CD4-positive, alpha-beta T cell treated with Interleukin-17A for 4 hours (primary cell): ENCODE results near the gene RNF166.
"Not testable (repeated sequence)": the region's sequence is repeated elsewhere in the genome, so short reads cannot be mapped to it uniquely, and the experiment has no call there.

Experiments
- DNase-seq: peaks from one replicate; pipeline ENCODE4 v3.0.0-alpha.2; 2020; ENCODE audit warnings: mixed read lengths

RNF166 gene

DNA sequence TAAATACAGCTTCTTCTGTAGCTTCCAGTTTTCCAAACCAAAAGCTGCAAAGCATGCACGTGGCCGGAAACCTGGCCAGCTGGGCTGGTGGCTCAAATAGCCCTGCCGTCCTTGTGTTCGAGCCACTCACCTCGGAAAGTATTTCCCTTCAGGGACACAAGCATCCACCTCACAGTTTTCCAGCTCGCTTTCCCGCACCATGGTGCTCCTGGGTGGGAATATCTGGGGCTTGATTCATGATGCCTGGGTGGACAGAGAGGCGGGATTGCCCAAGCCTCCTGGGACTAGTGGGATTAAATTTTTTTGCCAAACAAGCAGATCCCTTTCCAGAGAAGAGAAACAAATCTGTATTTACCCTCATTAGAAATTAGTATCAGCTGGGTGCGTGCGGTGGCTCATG is 36.2 kb downstream of the RNF166 start:
- no peak for DNase-seq

- not testable (repeated sequence) for DNase-seq
Observed at GRCh38 chr16:88669493-88669892, 36.7 kb downstream of the RNF166 start.

DNA sequence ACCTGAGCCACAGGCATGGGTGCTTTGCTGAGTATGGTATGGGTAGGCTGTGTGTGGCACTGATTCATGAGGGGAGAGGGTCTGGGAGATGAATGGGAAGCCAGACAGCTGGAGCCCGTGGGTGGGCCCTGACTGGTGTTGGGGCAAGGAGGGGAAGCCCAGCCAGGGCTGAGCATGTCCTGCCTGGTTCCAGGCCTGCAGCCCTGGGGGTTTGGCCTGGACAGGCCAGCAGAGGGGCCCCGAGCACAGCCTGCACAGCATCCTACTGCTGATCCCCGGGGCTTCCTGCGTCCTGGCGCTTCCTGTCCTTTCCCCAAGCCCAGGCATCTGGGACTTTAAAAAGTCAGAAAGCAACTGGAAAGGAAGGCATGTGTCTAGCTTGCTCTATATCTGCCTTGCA is 38.7 kb downstream of the RNF166 start:
- DNase-seq = no peak

GRCh38 chr16:88665570-88665969 is 40.6 kb downstream of the RNF166 start:
- DNase-seq = no peak

GRCh38 chr16:88665148-88665547 is 41.1 kb downstream of the RNF166 start:
- DNase-seq = no peak

GRCh38 chr16:88662843-88663606 is 43.2 kb downstream of the RNF166 start, which contains the start of gene MVD:
MVD (minus strand) TSS chr16:88663091; CDS start chr16:88663080, 11 bp downstream.
- DNase-seq = peak; percentile 96

DNA sequence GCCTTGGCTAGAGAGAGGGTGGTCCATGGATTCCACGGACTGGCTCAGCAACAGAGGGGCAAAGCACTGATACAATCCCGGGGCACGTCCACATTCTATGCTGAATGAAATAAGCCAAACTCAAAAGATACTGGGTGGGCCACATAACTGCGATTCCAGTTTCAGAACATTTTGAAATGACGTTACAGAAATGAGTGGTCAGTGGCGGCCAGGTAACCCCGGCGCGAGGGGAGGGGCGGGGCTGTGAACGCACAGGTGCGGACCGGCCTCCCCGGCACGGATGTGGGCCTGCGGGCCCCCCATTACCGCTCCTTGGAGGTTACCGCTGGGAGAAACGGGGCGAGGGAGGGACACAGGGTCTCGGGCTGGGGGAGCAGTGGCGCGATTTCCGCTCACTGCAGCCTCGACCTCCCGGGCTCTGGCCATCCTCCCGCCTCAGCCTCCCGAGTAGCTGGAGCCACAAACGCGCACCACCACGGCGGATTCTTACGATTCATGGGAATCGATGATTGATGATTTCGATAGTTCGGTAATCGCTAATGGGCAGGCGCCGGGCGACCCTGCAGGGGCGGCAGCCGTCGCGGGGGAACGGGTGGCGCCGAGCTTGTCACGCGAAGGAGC is 43.9 kb downstream of the RNF166 start:
- no peak for DNase-seq

DNA sequence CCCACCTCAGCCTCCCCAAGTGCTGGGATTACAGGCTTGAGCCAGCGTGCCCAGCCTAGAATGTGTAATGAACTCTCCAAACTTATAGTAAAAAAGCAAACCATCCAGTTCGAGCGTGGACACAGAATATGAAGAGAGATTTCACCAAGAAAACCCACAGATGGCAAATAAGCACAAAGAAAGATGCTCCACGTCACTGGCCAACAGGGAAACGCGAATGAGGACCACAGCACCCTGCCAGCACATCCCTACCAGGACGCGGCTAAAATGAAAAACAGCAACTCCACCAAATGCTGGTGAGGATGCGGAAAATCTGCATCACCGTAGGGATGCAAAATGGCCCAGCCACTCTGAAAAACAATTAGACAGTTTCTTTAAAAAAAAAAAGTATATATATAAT is 44.7 kb downstream of the RNF166 start:
- no peak for DNase-seq

DNA sequence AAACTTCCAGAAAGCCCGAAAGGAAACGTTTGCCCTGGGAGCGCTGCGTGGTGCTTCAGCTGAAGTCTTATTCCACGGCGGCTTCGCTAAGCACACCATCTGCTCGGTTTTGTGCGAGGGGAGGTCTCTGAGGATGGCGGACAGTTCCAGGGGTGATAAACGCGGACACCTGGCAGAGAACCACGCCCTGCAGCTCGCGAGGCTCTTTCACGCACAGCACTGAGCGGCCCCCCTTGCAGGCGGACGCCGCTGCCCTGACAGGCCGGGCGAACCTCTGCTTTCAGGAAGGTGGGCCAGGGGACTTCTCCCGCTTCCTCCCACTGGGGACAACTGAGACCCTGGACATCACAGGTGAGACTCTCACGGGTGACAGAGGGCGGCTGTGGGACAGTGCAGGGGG is 47.0 kb downstream of the RNF166 start:
- DNase-seq = no peak

GRCh38 chr16:88658714-88659113 is 47.5 kb downstream of the RNF166 start:
- DNase-seq = no peak

DNA sequence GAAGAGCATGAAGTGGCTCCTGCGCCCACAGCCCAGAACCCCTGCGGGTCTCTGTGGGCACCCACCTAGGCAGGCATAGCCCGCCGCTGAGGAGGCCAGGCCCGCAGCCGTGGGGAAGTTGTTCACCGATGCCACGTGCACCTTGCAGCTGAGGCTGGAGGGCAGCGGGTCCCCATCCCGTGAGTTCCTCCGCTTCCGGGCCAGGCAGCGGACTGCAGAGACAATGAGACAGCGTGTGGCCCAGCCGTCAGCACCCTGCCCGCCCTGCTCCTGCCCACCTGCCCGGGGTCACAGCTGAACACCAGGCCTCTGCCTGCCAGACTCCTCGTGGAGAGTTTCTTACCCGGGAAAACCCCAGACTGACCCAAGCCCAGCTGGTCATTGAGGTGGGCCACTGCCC is 48.8 kb downstream of the RNF166 start:
- no peak for DNase-seq

DNA sequence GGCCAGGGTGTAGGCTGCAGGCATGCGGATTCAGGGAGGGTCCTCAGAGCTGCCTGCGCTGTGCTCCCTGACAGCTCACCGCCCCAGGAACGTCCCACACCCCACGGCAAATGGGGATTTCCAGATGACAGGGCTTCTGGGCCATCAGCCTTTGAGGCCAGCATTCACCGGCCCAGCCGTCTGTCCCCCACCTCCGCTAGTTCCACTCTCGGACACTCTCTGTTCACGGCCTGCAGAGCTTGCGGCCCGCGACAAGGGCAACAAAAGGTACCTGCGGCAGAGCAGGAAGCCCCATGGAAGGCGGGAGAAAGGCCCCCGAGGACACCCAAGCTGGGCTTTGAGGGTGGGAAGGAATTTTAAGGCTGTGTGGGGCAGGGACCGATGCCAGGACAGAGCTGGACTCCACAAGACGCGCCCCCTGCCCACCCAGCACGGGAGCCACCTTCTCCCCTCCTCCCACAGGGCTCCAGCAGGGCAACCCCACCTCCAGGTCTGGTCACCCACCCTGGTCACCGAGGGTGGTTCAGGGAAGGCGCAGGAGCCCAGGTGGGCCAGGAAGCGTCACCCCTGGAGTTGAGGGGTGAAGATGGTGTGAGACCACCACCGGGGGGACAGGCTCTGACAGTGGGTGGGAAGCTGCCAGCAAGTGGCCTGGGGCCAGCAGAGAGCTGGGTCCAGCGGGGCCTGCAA is 49.8 kb downstream of the RNF166 start:
- no peak for DNase-seq

GRCh38 chr16:88655733-88656281 is 50.4 kb downstream of the RNF166 start:
- DNase-seq = no peak

DNA sequence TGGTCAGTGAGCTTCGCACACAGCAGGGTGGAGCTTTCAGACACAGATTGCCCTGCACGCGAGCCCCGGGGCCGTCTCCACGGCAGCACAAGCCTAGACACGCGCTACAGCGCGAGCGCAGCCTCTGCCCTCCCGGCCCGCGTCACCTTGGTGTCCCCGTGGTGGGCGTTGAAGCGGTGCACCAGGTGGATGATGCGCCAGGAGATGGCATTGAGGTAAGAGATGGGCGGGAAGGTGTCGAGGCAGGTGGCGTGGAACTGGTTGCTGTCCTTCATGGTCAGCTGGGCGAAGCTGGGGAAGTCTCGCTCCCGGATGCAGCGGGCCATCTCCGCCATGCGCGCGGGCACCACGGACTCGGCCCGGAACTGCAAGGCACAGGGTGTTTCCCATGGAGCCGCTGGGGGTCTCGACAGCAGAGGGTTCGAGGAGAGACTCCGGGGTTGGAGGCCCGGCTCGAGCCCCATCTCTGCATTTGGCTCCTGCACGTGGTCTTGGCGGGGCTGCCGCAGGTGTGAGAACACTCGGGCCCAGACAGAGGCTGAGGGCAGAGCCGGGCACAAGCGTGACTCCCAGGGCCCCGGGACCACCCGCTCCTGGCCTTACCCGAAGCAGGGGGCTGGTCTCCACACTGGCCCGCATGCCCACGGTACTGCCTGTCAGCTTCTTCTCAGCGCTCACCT is 51.0 kb downstream of the RNF166 start:
- DNase-seq = no peak

DNA sequence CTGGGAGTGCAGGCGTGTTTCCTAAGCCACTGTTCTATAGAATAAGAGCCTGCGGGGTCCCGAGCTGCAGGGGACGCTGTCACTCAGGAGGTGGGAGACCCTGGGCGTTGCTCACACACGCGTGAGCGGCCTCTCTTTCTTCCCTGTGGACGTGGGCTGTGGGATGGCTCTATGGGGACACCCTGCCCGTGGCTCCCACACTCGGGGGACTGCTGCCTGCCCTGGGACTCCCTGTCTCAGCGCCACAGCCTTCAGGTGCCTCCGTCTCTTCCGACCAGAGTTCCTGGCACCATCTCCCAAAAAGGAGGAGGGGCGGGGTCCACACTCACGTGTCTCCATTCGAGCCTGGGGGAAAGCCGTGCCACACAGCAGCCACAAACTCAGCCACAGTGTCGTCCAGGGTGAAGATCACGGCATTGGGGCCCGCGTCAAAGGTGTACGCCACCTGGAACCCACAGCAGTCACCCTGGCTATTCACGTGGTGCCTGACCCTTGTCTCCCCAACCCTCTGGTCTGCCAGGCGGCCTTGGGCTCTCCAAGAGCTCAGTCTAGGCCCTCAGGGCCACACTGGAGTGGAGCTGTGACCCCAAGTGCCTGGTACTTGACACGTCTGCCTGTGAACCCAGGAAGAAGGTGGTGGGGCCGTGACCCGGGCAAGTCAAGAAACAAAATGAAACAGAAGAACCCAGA is 51.7 kb downstream of the RNF166 start:
- DNase-seq = no peak

GRCh38 chr16:88653596-88654362 is 52.4 kb downstream of the RNF166 start:
- no peak for DNase-seq

GRCh38 chr16:88653101-88653500 is 53.1 kb downstream of the RNF166 start:
- no peak for DNase-seq

DNA sequence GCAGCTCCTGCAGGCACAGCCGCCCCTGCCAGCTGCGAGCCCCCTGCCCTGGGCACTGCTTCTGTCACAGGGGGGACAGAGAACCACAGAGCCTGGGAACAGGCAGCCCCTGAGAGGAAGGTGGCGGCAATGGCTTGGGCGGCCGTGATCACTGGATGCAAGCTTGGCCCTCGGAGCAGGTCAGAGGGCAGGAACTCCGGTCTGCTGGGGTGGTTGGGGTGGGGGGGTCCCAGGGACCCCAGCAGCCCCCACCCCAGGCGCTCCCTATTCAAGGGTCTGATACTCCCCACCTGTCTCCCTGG is 53.5 kb downstream of the RNF166 start:
- no peak for DNase-seq

GRCh38 chr16:88651989-88652761 is 54.0 kb downstream of the RNF166 start:
- DNase-seq = no peak

- DNase-seq = peak; percentile 75
Observed at GRCh38 chr16:88651276-88651988, 54.8 kb downstream of the RNF166 start.
